Left lobe of liver (tissue), 2 donors: ENCODE measurements around the gene NR6A1. TPM values are rescaled to one million over a fixed set of nuclear protein-coding genes. Genes with fewer than 3 reads are reported as not detected.
A peak's percentile ranks its signal among the peaks of the same experiment; 100 is the strongest.
"Not testable (repeated sequence)": the region's sequence is repeated elsewhere in the genome, so short reads cannot be mapped to it uniquely, and the experiment has no call there.

ENCODE experiments used
- ATAC-seq: fragments of 200-7000 bp; cut with Tn5 transposase; one replicate; pipeline ENCODE4 v1.9.1; 2020; ENCODE audit warnings: mild to moderate bottlenecking, moderate library complexity
- DNase-seq: peaks from one replicate; pipeline ENCODE4 v3.0.0-alpha.2; 2020; ENCODE audit warnings: low spot score
- total RNA-seq: library from RNA; stranded (reverse); gene quantifications from one replicate; pipeline ENCODE4 v1.2.1, GENCODE V29; 2021
- donor health status: DM: no; HTN: no; CAD: no; lungs with moderate emphysema.
- donor health status: DM: no; HTN: yes; CAD: no.

NR6A1 gene
- total RNA-seq, 1 donor from 2014 or later = 2.4 TPM

DNA sequence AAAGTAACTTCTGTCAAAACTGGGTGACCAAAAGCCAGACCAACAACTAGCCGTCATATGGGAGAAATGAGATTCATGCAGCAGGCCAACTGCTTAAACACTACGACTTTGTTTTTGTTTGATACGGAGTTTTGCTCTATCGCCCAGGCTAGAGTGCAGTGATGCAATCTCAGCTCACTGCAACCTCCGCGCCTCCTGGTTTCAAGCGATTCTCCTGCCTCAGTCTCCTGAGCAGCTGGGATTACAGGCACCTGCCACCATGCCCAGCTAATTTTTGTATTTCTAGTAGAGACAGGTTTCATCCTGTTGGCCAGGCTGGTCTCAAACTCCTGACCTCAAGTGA, 36.4 kb downstream of the NR6A1 start:
- ATAC-seq = not testable (repeated sequence)

DNA sequence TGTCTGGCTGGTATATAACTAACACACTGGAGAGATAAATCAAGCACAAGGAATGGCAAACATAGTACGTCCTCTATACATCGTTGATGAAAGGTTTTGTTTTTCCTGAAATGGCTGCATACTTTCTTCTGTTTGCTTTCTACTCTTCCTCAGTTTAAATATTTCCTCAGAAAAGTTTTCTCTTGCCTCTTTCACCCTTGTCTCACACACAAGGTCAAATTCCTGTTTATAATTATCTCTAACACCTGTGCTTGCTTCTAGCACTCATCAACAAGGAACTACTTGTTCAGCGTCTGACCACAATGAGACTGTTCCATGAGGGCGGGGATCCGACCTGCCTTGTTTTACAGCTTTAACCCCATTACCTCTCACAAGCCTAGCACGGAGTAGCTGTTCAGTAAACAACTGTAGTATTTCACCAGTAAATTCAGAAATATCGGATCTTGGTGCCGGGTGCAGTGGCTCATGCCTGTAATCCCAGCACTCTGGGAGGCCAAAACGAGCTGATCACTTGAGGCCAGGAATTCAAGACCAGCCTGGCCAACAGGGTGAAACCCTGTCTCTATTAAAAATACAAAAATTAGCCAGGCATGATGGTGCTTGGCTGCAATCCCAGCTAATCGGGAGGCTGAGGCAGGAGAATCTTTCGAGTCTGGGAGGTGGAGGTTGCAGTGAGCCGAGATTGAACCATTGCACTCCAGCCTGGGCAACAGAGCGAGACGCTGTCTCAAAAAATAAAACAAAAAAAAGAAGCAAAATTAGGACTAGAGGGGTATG, 37.0 kb downstream of the NR6A1 start:
- ATAC-seq (no peak), DNase-seq (no peak)

More for the DNA sequence above, 36.4 kb downstream of the NR6A1 start:
- not testable (repeated sequence) for DNase-seq

- no peak for DNase-seq
- ATAC-seq = no peak
Observed at GRCh38 chr9:124730772-124731171, 40.3 kb downstream of the NR6A1 start.

GRCh38 chr9:124726886-124727285, 44.2 kb downstream of the NR6A1 start:
- DNase-seq (no peak), ATAC-seq (no peak)

- ATAC-seq (peak; percentile 95), DNase-seq (peak; percentile 59)
Observed at GRCh38 chr9:124725068-124725452, 46.1 kb downstream of the NR6A1 start.

DNA sequence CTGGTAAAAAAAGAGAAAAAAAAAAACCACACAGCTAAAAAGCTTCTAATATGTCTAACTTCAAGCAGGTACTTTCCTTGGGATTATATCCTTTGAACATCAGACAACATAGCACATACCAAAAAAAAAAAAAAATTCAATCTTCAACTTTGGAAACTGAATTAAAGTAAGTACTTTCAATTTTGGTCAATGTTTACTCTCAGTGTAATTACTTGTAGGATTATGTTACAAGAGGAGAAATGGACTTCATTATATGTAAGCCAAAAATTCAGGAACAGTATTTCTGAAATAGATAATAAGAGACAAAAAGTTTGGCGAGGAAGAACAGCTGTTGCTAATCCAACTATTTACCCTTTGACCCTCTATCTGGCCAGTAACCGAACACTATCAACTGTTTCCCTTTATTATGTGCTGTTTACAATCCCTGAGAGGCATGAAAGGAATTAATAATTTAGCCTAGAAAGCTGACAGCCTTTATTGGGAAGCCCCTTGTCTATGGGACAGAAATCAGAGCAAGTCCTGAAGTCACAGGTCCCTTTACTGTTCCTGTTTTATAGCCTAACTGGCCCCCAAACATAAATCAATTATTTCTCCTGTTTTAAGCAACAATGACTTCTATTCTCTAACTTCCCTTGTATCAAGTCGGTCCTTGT, 46.6 kb downstream of the NR6A1 start:
- ATAC-seq = peak; percentile 82
- DNase-seq = no peak

- no peak for DNase-seq
- ATAC-seq = no peak
Observed at GRCh38 chr9:124723352-124723751, 47.8 kb downstream of the NR6A1 start.

- ATAC-seq (peak; percentile 22), DNase-seq (no peak)
Observed at GRCh38 chr9:124721109-124721906, 49.8 kb downstream of the NR6A1 start.

DNA sequence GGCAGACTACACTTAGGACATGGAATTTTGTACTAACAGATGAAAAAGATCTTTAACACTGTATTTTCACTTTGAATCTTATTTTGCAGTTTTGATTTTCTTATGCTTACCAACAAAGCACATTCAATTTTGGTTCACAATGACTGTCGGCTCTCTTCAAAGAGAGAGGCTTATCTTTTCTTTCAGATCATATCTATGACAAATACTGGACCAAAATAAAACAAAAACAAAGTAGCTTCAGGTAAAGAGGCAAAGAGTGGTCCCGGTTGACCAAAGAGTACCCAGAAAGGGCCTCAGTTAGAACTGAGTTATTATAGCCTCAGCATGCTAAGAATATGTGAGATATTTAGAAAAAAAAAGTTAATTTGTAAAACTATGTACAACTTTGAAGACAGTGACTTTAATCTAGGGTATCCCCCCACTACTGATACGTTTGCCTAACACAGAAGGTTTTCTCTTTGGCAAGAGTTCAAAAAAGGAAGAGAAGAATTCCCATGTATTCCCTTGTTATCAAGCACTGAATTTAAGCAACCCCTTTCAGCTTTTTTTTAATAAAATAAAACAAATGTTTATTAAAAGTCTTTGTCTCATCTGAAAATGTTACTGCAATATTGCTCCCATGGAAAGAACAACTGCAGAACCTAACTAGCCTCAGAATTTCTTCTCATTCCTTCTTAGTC, 50.5 kb downstream of the NR6A1 start:
- no peak for DNase-seq
- ATAC-seq = no peak

DNA sequence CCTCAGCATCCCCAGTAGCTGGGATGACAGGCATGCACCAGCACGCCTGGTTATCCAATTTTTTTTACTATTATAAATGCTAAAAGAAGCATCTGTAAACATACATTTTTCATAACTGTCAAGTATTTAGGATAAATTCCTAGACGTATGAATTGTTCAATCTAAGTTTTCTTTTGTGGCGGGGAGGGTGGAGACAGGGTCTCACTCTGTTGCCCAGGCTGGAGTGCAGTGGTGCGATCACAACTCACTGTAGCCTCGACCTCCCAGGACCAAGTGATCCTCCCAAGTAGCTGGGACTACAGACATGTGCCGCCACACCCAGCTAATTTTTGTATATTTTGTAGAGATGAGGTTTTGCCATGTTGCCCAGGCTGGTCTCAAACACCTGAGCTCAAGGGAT, 52.2 kb downstream of the NR6A1 start:
- ATAC-seq = no peak
- no peak for DNase-seq

DNA sequence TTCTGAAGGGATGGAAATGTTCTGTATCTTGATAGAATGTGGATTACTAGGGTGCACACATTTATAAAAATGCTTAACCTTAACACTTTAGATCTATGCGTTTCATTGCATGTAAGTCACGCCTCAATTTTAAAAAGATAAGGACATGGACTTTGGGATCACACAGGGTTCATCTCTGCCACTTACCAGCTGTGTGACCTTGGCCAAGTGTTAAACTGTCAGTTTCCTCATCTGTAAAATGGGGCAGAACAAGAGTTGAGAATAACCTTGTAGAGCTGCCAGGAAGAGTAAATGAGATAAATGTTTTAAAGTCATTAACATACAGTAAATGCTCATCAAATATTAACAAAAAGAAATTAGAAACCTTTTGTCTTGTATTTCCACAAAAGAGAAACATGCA, 53.5 kb downstream of the NR6A1 start:
- no peak for DNase-seq
- ATAC-seq = no peak

- no peak for DNase-seq
- ATAC-seq = no peak
Observed at GRCh38 chr9:124716808-124717207, 54.3 kb downstream of the NR6A1 start.

GRCh38 chr9:124710766-124711165, 60.3 kb downstream of the NR6A1 start:
- DNase-seq (no peak), ATAC-seq (no peak)

GRCh38 chr9:124709292-124709690, 61.8 kb downstream of the NR6A1 start:
- DNase-seq = no peak
- no peak for ATAC-seq

DNA sequence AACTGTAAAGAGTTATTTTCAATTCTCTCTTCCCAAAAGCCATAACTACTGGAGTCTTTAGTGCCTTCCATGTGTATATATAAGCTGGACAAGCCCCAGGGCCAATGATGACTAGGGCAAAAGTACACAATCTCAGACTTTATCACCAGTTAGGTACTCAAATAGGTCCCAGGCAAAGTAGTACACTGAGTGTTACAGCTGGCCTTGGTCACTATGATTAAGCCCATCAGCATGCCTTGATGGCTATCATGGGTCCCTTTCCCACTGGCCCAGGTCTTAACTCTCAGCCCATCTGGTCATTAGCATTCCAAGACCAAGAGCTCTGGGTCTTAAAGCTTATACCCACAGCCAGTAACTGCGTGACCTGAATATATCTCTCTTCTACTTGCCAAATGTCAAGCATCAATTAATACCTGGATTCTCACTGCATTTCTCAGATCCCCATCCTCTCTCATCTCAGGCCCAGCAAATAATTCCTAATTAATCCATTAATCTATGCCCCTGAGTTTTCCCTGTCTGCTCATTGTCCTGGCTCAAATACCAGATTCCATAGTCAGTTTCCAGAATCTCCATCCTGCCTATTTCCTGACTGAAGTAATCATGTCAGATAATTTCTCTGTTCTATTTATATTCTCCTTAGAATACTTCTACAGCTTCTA, 62.3 kb downstream of the NR6A1 start:
- no peak for DNase-seq
- ATAC-seq = peak; percentile 17

GRCh38 chr9:124708074-124708473, 63.0 kb downstream of the NR6A1 start:
- DNase-seq = no peak
- no peak for ATAC-seq

- DNase-seq (no peak), ATAC-seq (no peak)
Observed at GRCh38 chr9:124707666-124708065, 63.4 kb downstream of the NR6A1 start.

DNA sequence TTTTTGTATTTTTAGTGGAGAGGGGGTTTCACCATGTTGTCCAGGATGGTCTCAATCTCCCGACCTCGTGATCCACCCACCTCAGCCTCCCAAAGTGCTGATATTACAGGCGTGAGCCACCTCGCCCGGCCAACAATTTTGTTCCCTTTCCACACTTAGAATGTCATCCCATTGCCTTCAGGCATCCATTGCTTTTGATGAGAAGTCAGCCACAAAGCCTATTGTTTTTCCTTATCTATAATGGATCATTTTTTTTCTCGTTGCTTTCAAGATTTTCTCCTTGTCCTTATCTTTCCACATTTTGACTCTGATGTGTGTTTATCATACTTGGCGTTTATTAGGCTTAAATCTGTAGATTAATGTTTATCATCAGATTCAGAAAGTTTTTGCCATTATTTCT, 64.4 kb downstream of the NR6A1 start:
- no peak for ATAC-seq

DNA sequence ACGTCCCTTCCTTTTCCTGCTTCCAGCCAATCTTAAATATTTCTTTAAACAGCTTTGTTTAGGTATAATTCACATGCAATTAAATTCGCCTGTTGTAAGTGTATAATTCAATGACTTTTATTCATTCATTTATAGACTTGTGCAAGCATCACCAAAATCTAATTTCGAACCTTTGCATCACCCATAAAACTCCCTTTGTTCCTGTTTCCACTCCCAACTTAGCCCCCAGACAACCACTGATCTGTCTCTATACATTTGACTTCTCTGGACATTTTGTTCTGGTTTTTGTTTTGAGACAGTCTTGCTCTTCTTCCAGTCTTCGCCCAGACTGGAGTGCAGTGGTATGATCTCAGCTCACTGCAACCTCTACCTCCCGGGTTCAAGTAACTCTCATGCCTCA, 71.5 kb downstream of the NR6A1 start:
- ATAC-seq = no peak
- DNase-seq = no peak

More for the DNA sequence above, 64.4 kb downstream of the NR6A1 start:
- no peak for DNase-seq

DNA sequence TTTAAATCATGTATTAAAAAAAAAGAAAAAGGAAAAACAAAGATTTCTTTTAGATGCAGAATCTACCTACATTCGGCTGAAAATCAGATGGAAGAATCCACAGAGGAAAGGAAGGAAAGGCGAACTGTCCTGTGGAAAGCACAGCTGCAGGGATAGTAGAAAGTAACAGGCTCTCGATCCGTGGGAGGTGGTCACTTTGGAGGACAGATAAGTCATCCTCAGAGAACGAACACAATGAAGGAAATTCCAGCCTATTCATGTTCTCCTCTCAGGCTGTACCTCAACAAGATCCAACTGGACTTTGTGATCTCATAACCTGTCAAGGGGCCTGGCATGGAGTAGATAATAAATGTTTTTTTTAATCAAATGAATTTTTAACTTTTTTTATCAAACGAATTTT, 72.8 kb downstream of the NR6A1 start:
- ATAC-seq = peak; percentile 29
- no peak for DNase-seq
